H1 (cell line): ENCODE results near the gene ZNF776. TPM values are rescaled to one million over a fixed set of nuclear protein-coding genes. Genes with fewer than 3 reads are reported as not detected.

ENCODE experiments used
- CTCF ChIA-PET: fragments of 300-600 bp; sonication (Branson Sonifier 250); formaldehyde crosslinking; loops from one replicate; lab custom pipeline; 2021; ENCODE audit not compliant: partially characterized antibody; lab: Charles Lee
- POLR2A ChIA-PET: fragments of 300-600 bp; sonication (Branson Sonifier 250); formaldehyde crosslinking; loops from one replicate; lab custom pipeline; 2021; ENCODE audit warnings: inconsistent platforms; ENCODE audit not compliant: partially characterized antibody; lab: Charles Lee
- DNase-seq, 2 experiments: peaks; one replicate each; pipeline versions ENCODE4 v3.0.0 to v3.0.0-alpha.2; 2010 to 2022; ENCODE audit warnings: low spot score in 2 of 2, low read depth in 1 of 2, mixed read lengths in 1 of 2
- FAIRE-seq: peaks from 2 replicates; lab custom pipeline; 2011; peaks lifted over from hg19 to GRCh38; lab: Jason Lieb, UNC
- H2AFZ ChIP-seq: 2 replicates; pipeline ENCODE4 v1.8.1; 2012; ENCODE audit warnings: low read length, inconsistent platforms
- H2AK5ac ChIP-seq: 2 replicates; pipeline ENCODE4 v1.6.1; 2013; ENCODE audit warnings: low read depth, low read length
- H2BK120ac ChIP-seq: replicated peaks from 2 replicates; pipeline ENCODE3; 2013; ENCODE audit warnings: low read depth, low read length, inconsistent platforms
- H2BK12ac ChIP-seq: 2 replicates; pipeline ENCODE4 v1.6.1; 2013; ENCODE audit warnings: low read depth, low read length
- H2BK15ac ChIP-seq: 2 replicates; pipeline ENCODE4 v1.6.1; 2013; ENCODE audit warnings: low read length
- H2BK20ac ChIP-seq: 2 replicates; pipeline ENCODE4 v1.6.1; 2013; ENCODE audit warnings: low read length
- H2BK5ac ChIP-seq: 2 replicates; pipeline ENCODE4 v1.6.1; 2013; ENCODE audit warnings: low read depth, low read length
- H3K14ac ChIP-seq: 2 replicates; pipeline ENCODE4 v1.6.1; 2013; ENCODE audit warnings: inconsistent platforms; ENCODE audit not compliant: insufficient read length
- H3K18ac ChIP-seq: 2 replicates; pipeline ENCODE4 v1.6.1; 2013; ENCODE audit warnings: low read length; ENCODE audit errors: extremely low read depth
- H3K23ac ChIP-seq: 2 replicates; pipeline ENCODE4 v1.6.1; 2013; ENCODE audit warnings: inconsistent platforms; ENCODE audit not compliant: insufficient read length
- H3K23me2 ChIP-seq: 2 replicates; pipeline ENCODE4 v1.6.1; 2013; ENCODE audit warnings: low read depth, low read length
- H3K27ac ChIP-seq: 2 replicates; pipeline ENCODE4 v1.6.1; 2011; ENCODE audit warnings: low read depth, low read length, inconsistent platforms
- H3K27me3 ChIP-seq, 4 experiments: replicated peaks in 1 of 4; 1 replicate in 1 of 4; 2 replicates in 3 of 4; pipeline versions ENCODE4 v1.6.1 to v1.8.1; 2011 to 2013; ENCODE audit warnings: low read length in 3 of 4, mild to moderate bottlenecking in 3 of 4, inconsistent platforms in 2 of 4, mixed read lengths in 2 of 4, moderate library complexity in 1 of 4; ENCODE audit not compliant: control insufficient read depth in 3 of 4, insufficient read depth in 3 of 4; ENCODE audit errors: extremely low read depth in 1 of 4
- H3K36me3 ChIP-seq, 4 experiments: 2 replicates each; pipeline versions ENCODE4 v1.6.1 to v1.8.1; 2011 to 2013; ENCODE audit warnings: mild to moderate bottlenecking in 4 of 4, low read length in 3 of 4, moderate library complexity in 2 of 4, control low read depth in 1 of 4, inconsistent platforms in 1 of 4; ENCODE audit not compliant: insufficient read depth in 4 of 4, control insufficient read depth in 2 of 4
- H3K4ac ChIP-seq: replicated peaks from 2 replicates; pipeline ENCODE3; 2013; ENCODE audit warnings: low read length, low read depth, mixed read lengths, inconsistent platforms; ENCODE audit not compliant: insufficient read length
- H3K4me1 ChIP-seq, 4 experiments: replicated peaks in 1 of 4; 1 replicate in 1 of 4; 2 replicates in 3 of 4; pipeline versions ENCODE4 v1.6.1 to v1.8.1; 2011 to 2013; ENCODE audit warnings: low read length in 3 of 4, inconsistent platforms in 2 of 4, mixed read lengths in 1 of 4; ENCODE audit not compliant: insufficient read depth in 4 of 4, control insufficient read depth in 3 of 4
- H3K4me2 ChIP-seq, 2 experiments: 2 replicates each; pipeline versions ENCODE4 v1.6.1 to v1.8.1; 2011 to 2013; ENCODE audit warnings: low read depth in 2 of 2, low read length in 2 of 2, control low read depth in 1 of 2, inconsistent platforms in 1 of 2, mild to moderate bottlenecking in 1 of 2; ENCODE audit not compliant: insufficient read depth in 1 of 2
- H3K4me3 ChIP-seq, 4 experiments: fragments of 200-600, 300-600 bp in 1 of 4; sonication (generic), shearing (Covaris generic), sonication (Bioruptor Twin) in 1 of 4; 2 replicates each; pipeline versions ENCODE4 v1.5.1 to v1.8.1; 2011 to 2016; ENCODE audit warnings: low read length in 4 of 4, low read depth in 3 of 4, control low read depth in 2 of 4, inconsistent platforms in 2 of 4, mild to moderate bottlenecking in 2 of 4, mixed read lengths in 1 of 4, moderate library complexity in 1 of 4; ENCODE audit not compliant: insufficient read depth in 2 of 4; ENCODE audit errors: extremely low read depth in 1 of 4
- H3K56ac ChIP-seq: replicated peaks from 2 replicates; pipeline ENCODE3; 2013; ENCODE audit warnings: low read depth, mild to moderate bottlenecking, mixed read lengths, low read length, inconsistent platforms; ENCODE audit not compliant: insufficient read length
- H3K79me1 ChIP-seq: 2 replicates; pipeline ENCODE4 v1.6.1; 2013; ENCODE audit warnings: low read depth, low read length, control low read depth
- H3K79me2 ChIP-seq, 2 experiments: 2 replicates each; pipeline versions ENCODE4 v1.6.1 to v1.8.1; 2012 to 2013; ENCODE audit warnings: low read length in 2 of 2, mild to moderate bottlenecking in 2 of 2, inconsistent platforms in 1 of 2; ENCODE audit not compliant: insufficient read depth in 2 of 2, control insufficient read depth in 1 of 2
- H3K9ac ChIP-seq, 4 experiments: replicated peaks in 1 of 4; 1 replicate in 1 of 4; 2 replicates in 3 of 4; pipeline versions ENCODE4 v1.6.1 to v1.8.1; 2011 to 2013; ENCODE audit warnings: low read depth in 3 of 4, low read length in 3 of 4, control low read depth in 2 of 4, mild to moderate bottlenecking in 2 of 4, moderate library complexity in 2 of 4, inconsistent platforms in 1 of 4; ENCODE audit errors: extremely low read depth in 1 of 4
- H3K9me3 ChIP-seq, 2 experiments: 2 replicates each; pipeline versions ENCODE4 v1.6.1 to v1.8.1; 2012 to 2013; ENCODE audit warnings: mild to moderate bottlenecking in 2 of 2, moderate library complexity in 2 of 2, control low read depth in 1 of 2, inconsistent platforms in 1 of 2, low read depth in 1 of 2, low read length in 1 of 2, mixed read lengths in 1 of 2; ENCODE audit not compliant: insufficient read depth in 2 of 2
- H4K20me1 ChIP-seq, 2 experiments: replicated peaks in 1 of 2; 2 replicates each; pipeline versions ENCODE3 to v1.8.1; 2011 to 2013; ENCODE audit warnings: inconsistent platforms in 2 of 2, low read length in 2 of 2, mild to moderate bottlenecking in 1 of 2; ENCODE audit not compliant: insufficient read depth in 2 of 2, control insufficient read depth in 1 of 2
- H4K5ac ChIP-seq: 2 replicates; pipeline ENCODE4 v1.6.1; 2013; ENCODE audit warnings: low read length, low read depth, mixed read lengths, inconsistent platforms; ENCODE audit not compliant: insufficient read length
- H4K8ac ChIP-seq: 2 replicates; pipeline ENCODE4 v1.8.0; 2013; ENCODE audit warnings: mild to moderate bottlenecking, moderate library complexity, low read length, inconsistent platforms; ENCODE audit not compliant: insufficient read depth; ENCODE audit errors: extremely low read depth
- H4K91ac ChIP-seq: replicated peaks from 2 replicates; pipeline ENCODE3; 2013; ENCODE audit warnings: low read length, mixed read lengths, inconsistent platforms; ENCODE audit not compliant: insufficient read length
- CTBP2 ChIP-seq: IDR thresholded peaks from 2 replicates; pipeline ENCODE4 v1.7.0; 2011; ENCODE audit warnings: borderline replicate concordance, mild to moderate bottlenecking, moderate library complexity, mixed read lengths, low read length; ENCODE audit not compliant: insufficient read depth, insufficient read length
- HDAC2 ChIP-seq, 2 experiments: fragments of 300-600 bp in 1 of 2; sonication (generic) in 1 of 2; IDR thresholded peaks; 2 replicates each; pipeline ENCODE4 v1.6.1; 2011 to 2012; ENCODE audit warnings: low read depth in 2 of 2, low read length in 2 of 2, mild to moderate bottlenecking in 2 of 2, moderate library complexity in 2 of 2, borderline replicate concordance in 1 of 2, inconsistent platforms in 1 of 2
- JUN ChIP-seq: IDR thresholded peaks from 2 replicates; pipeline ENCODE4 v1.6.1; 2011; ENCODE audit warnings: low read depth, mild to moderate bottlenecking, improper control_type of control experiment, low read length
- NRF1 ChIP-seq: IDR thresholded peaks from 2 replicates; pipeline ENCODE4 v1.6.1; 2011; ENCODE audit warnings: mild to moderate bottlenecking, low read depth, low read length, improper control_type of control experiment
- POLR2AphosphoS5 ChIP-seq: IDR thresholded peaks from 2 replicates; pipeline ENCODE4 v1.6.1; 2011; ENCODE audit warnings: low read depth, low read length
- TAF1 ChIP-seq: IDR thresholded peaks from 2 replicates; pipeline ENCODE4 v1.6.1; 2011; ENCODE audit warnings: mild to moderate bottlenecking, low read depth, low read length
- WGBS, 2 experiments: shearing (Covaris generic) in 1 of 2; methylation state at CpG; one replicate each; pipeline versions ENCODE4 v1.1.6 to v1.1.7; 2013 to 2015; ENCODE audit warnings: low lambda C conversion rate in 2 of 2, mixed read lengths in 2 of 2, inconsistent platforms in 1 of 2, low coverage in 1 of 2, missing lambda C conversion rate in 1 of 2; ENCODE audit not compliant: insufficient replicate concordance in 2 of 2, insufficient coverage in 1 of 2, insufficient read length in 1 of 2; ENCODE audit errors: extremely low coverage in 1 of 2, missing lambda C conversion rate in 1 of 2; 5-methylcytosine and 5-hydroxymethylcytosine counted together
- polyA plus RNA-seq, 7 experiments: library from polyadenylated mRNA; depleted of rRNA in 3 of 7; stranded (reverse) in 5 of 7; unstranded in 2 of 7; fragments of >200 nt in 5 of 7; fragments of 200-250 nt in 2 of 7; gene quantifications; 1 replicate in 5 of 7; 2 replicates in 1 of 7; 4 replicates in 1 of 7; pipeline versions ENCODE4 v1.2.1 to v1.2.3, GENCODE V29; 2011 to 2013; ENCODE audit warnings: missing spikeins in 2 of 7, mixed read lengths in 2 of 7
- total RNA-seq: library from RNA; stranded (reverse); fragmentation: NEBNext Ultra II Directional; extraction: Animal tissue kit (Norgen Biotek cat#: 25700); gene quantifications from 2 replicates; pipeline ENCODE4 v1.2.1, GENCODE V29; 2021

ZNF776 gene
- total and polyA plus RNA-seq, 2 of the 8 experiments (the other 6 are each of a cell fraction or from before 2014, with no cell fraction given), result 7.8 to 20.5 TPM

DNA sequence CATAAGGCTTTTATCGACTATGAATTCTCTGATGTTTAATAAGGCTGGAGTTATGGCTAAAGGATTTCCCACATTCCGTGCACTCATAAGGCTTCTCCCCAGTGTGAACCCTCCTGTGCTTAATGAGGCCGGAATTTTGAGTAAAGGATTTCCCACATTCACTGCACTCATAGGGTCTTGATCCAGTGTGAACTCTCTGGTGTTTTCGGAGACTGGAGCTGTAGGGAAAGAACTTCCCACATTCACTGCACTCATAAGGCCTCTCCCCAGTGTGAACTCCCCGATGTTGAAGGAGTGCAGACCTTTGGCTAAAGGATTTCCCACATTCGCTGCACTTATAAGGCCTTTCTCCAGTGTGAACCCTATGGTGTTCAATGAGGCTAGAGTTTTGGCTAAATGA, 45.0 kb upstream of the ZNF776 start:
- Histone ChIP-seq H3K4me2 (no peak overlapping the region), H2BK20ac (no peak overlapping the region), H3K23ac (no peak overlapping the region), H3K4me3 (no peak overlapping the region), H2BK15ac (no peak overlapping the region), H4K91ac (no peak overlapping the region), H3K27me3 (no peaks in the 10 kb centered on the region), H4K5ac (no peak overlapping the region), H2AFZ (no peak overlapping the region), H4K20me1 (peaks cover 0 to 15% of the 10 kb centered on the region in 2 experiments), H3K79me1 (peaks cover 21% of the 10 kb centered on the region), H3K4ac (no peak overlapping the region), H3K14ac (no peak overlapping the region), H3K9ac (no peak overlapping the region), H3K27ac (no peak overlapping the region), H2BK12ac (no peak overlapping the region), H2BK120ac (no peak overlapping the region), H3K4me1 (no peaks in the 10 kb centered on the region; a peak in 2 of 7 replicates), H3K36me3 (peaks cover 26 to 58% (median 47%) of the 10 kb centered on the region in 4 experiments), H3K79me2 (peaks cover 5 to 30% of the 10 kb centered on the region in 2 experiments; a peak in 2 of 4 replicates), H3K56ac (no peak overlapping the region), H3K23me2 (0 out of 2 replicates have a peak, but pooled peaks cover 3% of the 10 kb centered on the region), H2AK5ac (no peak overlapping the region), H4K8ac (no peak overlapping the region), H3K18ac (no peak overlapping the region), H2BK5ac (no peak overlapping the region), H3K9me3 (peaks cover 13 to 16% of the 10 kb centered on the region in 2 experiments; a peak in 3 of 4 replicates)
- TF ChIP-seq HDAC2 (IDR thresholded peaks at IDR 0.05; ENCODE audit: borderline replicate concordance in 1 of 2, low read depth in 2 of 2, low read length in 2 of 2) (no peak), POLR2AphosphoS5 (no peak), JUN (no peak), CTBP2 (no peak), TAF1 (no peak), NRF1 (no peak)
- 90% methylated on average over 6 of the region's 6 CpGs; no CpG with 5 or more reads in 1 of the 2 experiments for WGBS, 2 experiments
- POLR2A ChIA-PET, result no interaction called here
- DNase-seq (no peak), FAIRE-seq (no peak)
- CTCF ChIA-PET, result no interaction called here
